HG02852 (cell line): ENCODE measurements around the gene KRT71.

Experiments
- ATAC-seq: cut with Tn5 transposase; IDR thresholded peaks from one replicate; pipeline ENCODE4 v1.9.1; 2021; ENCODE audit warnings: mild to moderate bottlenecking, moderate library complexity; ENCODE audit not compliant: unreplicated experiment

KRT71 gene

GRCh38 chr12:52575948-52576347, 23.0 kb upstream of the KRT71 start:
- no peak for ATAC-seq

DNA sequence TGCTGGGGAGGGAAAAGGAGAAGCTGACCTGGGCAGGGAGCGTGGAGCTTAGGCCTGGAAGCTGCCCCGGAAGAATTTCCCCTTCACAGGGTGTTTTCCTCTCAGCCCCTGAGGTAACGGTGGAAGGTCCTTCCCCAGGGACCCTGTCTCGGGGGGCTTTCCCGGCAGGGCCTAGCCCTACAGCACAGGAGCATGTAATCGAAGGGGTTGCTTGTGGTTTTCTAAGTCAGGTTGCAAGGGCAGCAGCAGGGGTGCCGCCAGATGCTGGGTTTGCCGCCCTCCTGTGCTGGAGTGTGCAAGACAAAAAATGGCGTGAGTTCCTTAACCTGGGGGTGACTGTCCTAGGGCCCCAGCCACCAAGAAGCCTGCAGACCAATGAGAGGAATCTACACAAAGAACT, 22.3 kb upstream of the KRT71 start:
- ATAC-seq = no peak

GRCh38 chr12:52573743-52574142, 20.8 kb upstream of the KRT71 start, which contains the start of gene KRT74:
Gene KRT74, minus strand, starts transcription at chr12:52573843. Its CDS starts 66 bp downstream, at chr12:52573777.
- ATAC-seq = no peak

DNA sequence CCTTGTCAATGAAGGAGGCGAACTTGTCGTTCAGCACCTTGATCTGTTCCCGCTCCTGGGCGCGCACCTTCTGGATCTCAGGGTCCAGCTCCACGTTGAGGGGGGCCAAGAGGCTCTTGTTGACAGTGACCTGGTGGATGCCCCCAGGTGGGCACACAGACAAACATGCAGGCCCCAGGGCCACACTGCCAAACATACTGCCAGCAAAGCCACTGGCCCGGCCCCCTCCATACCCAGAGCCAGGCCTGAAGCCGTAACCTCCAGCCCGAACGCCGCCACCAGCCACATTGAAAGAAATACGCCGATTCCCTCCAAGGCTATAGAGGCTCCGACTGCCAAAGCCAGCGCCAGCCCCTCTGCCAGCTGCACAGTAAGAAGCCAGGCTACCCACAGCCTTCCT, 20.4 kb upstream of the KRT71 start:
- ATAC-seq = no peak

GRCh38 chr12:52570511-52570910, 17.6 kb upstream of the KRT71 start:
- ATAC-seq = no peak

GRCh38 chr12:52568111-52568510, 15.2 kb upstream of the KRT71 start:
- ATAC-seq = no peak

GRCh38 chr12:52566847-52567291, 13.9 kb upstream of the KRT71 start:
- ATAC-seq = no peak

- no peak for ATAC-seq
These were observed 11.6 kb upstream of the KRT71 start for GRCh38 chr12:52564582-52564981.

DNA sequence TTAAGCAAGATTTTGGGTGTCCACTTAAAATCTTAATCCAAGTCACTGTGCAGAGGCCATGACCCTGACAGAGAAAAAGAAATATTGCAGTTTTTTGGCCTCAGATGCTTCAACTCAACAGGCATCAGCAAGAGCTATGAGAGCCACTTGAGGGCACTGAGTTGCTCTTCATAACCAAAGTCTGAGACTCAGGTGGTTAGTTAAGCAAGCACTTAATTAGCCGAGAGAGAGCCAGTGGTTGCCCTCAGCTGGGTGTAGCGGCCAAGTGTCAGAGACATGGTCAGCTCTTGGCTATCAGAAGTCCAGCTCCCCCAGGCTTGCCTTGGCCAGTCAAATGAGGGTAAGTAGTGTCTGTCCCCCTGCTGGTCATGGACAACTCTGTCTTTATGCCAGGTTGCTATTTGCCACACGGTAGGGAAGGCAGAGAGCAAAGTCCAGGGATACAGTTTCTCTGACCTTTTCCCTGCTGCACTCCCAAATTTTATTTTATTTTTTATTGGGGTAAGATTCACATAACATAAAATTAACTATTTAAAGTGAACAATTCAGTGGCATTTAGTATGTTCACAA, 9.0 kb upstream of the KRT71 start:
- ATAC-seq = no peak

- ATAC-seq = no peak
These were observed 7.0 kb upstream of the KRT71 start for GRCh38 chr12:52559979-52560378.

- ATAC-seq = no peak
These were observed 6.0 kb upstream of the KRT71 start for GRCh38 chr12:52558781-52559445.

GRCh38 chr12:52557476-52557875, 4.5 kb upstream of the KRT71 start:
- ATAC-seq = no peak

- no peak for ATAC-seq
These were observed 2.6 kb upstream of the KRT71 start for GRCh38 chr12:52555577-52555976.

GRCh38 chr12:52552055-52552454, 890 bp downstream of the KRT71 start:
- ATAC-seq = no peak

DNA sequence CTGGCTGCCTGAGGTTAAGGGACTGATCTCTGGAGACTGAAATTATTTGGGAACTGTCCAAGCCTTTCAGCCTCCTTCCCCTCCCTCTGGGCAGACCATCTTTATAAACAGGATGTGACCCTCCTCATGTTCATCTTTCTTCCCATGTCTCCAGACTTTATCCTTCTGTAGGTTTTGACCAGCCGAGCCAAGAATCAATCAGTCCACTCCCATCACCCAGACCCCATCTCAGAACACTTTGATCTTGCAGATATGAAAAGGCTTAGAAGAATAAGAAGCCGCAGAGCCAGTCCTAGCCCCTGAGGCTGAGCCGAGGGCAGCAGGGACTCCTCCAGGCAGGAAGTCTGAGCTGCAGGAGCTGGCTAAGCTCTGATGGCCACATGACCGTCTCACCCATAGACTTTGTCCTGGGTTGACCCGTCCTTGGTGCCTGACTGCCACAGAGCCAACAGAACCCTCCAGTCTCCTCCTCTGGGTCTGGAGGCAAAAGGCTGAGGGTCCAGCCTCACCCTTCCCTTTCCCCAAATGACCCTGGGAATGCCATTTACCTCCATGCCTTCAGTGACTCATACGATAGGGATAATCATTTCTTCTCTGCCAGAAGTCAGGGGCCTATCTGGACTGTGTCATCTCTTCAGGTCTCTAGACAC, 1.6 kb downstream of the KRT71 start:
- no peak for ATAC-seq

DNA sequence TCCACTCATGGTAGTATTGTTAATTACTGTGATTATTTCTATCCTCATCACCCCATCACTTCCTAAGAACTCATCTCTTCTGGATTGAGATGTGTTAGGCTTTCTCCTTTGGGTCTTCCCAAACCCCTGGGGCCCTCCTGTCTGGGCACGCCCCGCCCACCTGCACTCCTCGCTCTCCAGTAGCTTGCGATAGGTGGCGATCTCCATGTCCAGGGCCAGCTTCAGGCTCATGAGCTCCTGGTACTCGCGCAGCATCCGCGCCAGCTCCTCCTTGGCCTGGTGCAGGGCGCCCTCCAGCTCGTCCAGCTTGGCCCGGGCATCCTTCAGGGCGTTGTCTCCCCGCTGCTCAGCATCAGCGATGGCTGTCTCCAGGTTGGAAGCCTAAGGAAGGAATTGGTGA, 6.8 kb downstream of the KRT71 start:
- no peak for ATAC-seq

GRCh38 chr12:52543985-52544883, 8.7 kb downstream of the KRT71 start:
- no peak for ATAC-seq

- no peak for ATAC-seq
These were observed 10.1 kb downstream of the KRT71 start for GRCh38 chr12:52542785-52543318.

- no peak for ATAC-seq
These were observed 10.8 kb downstream of the KRT71 start for GRCh38 chr12:52542157-52542556.

DNA sequence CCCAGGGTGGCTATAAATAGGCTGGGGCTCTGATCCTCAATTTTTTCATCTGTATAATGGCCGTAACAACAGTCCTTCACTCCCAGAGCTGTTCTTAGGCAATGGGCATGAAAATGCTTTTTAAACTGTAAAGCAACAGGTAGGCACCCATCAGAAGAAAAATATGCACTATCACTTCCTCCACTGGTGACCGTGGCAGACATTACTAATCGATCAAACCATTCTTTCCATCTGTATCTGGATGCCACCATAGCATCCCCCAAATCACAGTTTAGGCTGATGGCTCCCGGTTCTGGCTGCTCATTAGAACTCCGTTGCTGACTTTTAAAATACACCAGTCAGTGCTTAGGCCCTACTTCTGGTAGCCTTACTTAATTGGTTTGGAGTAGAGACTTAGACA, 11.2 kb downstream of the KRT71 start:
- ATAC-seq = no peak

GRCh38 chr12:52540531-52540930, 12.4 kb downstream of the KRT71 start:
- ATAC-seq = no peak
